A549 (cell line): ENCODE results near the gene AMIGO1. TPM values are rescaled to one million over a fixed set of nuclear protein-coding genes. Genes with fewer than 3 reads are reported as not detected.

Experiments
- ATAC-seq, 2 experiments: fragments of 200-7000 bp in 1 of 2; fragments of >200 bp in 1 of 2; cut with Nextera tagmentation in 1 of 2; cut with Tn5 transposase in 1 of 2; 3 replicates each; pipeline versions ENCODE4 v1.8.0 to v1.9.1; 2018 to 2020; ENCODE audit warnings: mild to moderate bottlenecking in 1 of 2, moderate library complexity in 1 of 2
- CTCF ChIA-PET: fragments of 300-600 bp; sonication (Branson Sonifier 250); formaldehyde crosslinking; extraction: SDS; loops from one replicate; lab custom pipeline; 2021; ENCODE audit warnings: antibody characterized with exemption, inconsistent platforms; lab: Yijun Ruan, JAX
- POLR2A ChIA-PET: fragments of 350-600 bp; formaldehyde crosslinking; extraction: SDS; loops from one replicate; lab custom pipeline; 2021; ENCODE audit warnings: antibody characterized with exemption, inconsistent platforms; lab: Yijun Ruan, JAX
- DNase-seq, 2 experiments: peaks; one replicate each; pipeline versions ENCODE4 v3.0.0 to v3.0.0-alpha.2; 2011 to 2016; ENCODE audit warnings: low read depth in 1 of 2, low spot score in 1 of 2
- FAIRE-seq: peaks from 2 replicates; lab custom pipeline; 2011; peaks lifted over from hg19 to GRCh38; lab: Jason Lieb, UNC
- H3K27ac ChIP-seq, 2 experiments: fragments of >200 bp; sonication (Bioruptor Twin); formaldehyde crosslinking; 3 replicates each; pipeline ENCODE4 v1.5.1; 2016 to 2017
- H3K4me1 ChIP-seq: fragments of >200 bp; sonication (Bioruptor Twin); formaldehyde crosslinking; 3 replicates; pipeline ENCODE4 v1.6.1; 2016
- H3K4me2 ChIP-seq: fragments of >200 bp; sonication (Bioruptor Twin); formaldehyde crosslinking; 3 replicates; pipeline ENCODE4 v1.6.1; 2016
- H3K4me3 ChIP-seq: fragments of >200 bp; sonication (Bioruptor Twin); formaldehyde crosslinking; 3 replicates; pipeline ENCODE4 v1.5.1; 2016
- H3K9me3 ChIP-seq: fragments of >200 bp; sonication (Bioruptor Twin); formaldehyde crosslinking; 3 replicates; pipeline ENCODE4 v1.6.1; 2016
- CBX8 ChIP-seq: fragments of 200-600 bp; sonication (generic); IDR thresholded peaks from 2 replicates; pipeline ENCODE4 v1.6.1; 2016
- CEBPB ChIP-seq, 2 experiments: fragments of >200 bp in 1 of 2; sonication (Bioruptor Twin) in 1 of 2; formaldehyde crosslinking in 1 of 2; IDR thresholded peaks; 2 replicates each; pipeline ENCODE4 v1.6.1; 2012 to 2016
- CHD4 ChIP-seq: fragments of 200-600 bp; sonication (generic); IDR thresholded peaks from 2 replicates; pipeline ENCODE4 v1.6.1; 2016; ENCODE audit warnings: antibody characterized with exemption, mild to moderate bottlenecking, borderline replicate concordance
- E2F6 ChIP-seq: IDR thresholded peaks from 2 replicates; pipeline ENCODE4 v1.6.1; 2012; ENCODE audit warnings: low read depth, borderline replicate concordance
- EHMT2 ChIP-seq: fragments of 200-600 bp; sonication (generic); IDR thresholded peaks from 2 replicates; pipeline ENCODE4 v1.6.1; 2016; ENCODE audit warnings: antibody characterized with exemption, low read depth, mild to moderate bottlenecking, moderate library complexity
- ESRRA ChIP-seq: fragments of 150-350 bp; IDR thresholded peaks from 2 replicates; pipeline ENCODE4 v1.6.1; 2014; ENCODE audit warnings: mild to moderate bottlenecking, low read length, borderline replicate concordance
- FOSL2 ChIP-seq, 2 experiments: fragments of 450-650 bp in 1 of 2; fragments of >200 bp in 1 of 2; sonication (Bioruptor Twin) in 1 of 2; formaldehyde crosslinking; IDR thresholded peaks; 2 replicates each; pipeline versions ENCODE4 v1.5.0 to v1.6.1; 2016 to 2020; ENCODE audit warnings: mild to moderate bottlenecking in 1 of 2, moderate library complexity in 1 of 2
- FOXS1 ChIP-seq: fragments of 250-450 bp; sonication (Bioruptor Pico); IDR thresholded peaks from 2 replicates; pipeline ENCODE4 v1.5.0; 2020; ENCODE audit warnings: mild to moderate bottlenecking, moderate library complexity
- GATA3 ChIP-seq: IDR thresholded peaks from 2 replicates; pipeline ENCODE4 v1.6.1; 2012; ENCODE audit warnings: borderline replicate concordance
- HES2 ChIP-seq: fragments of >200 bp; sonication (Bioruptor Twin); formaldehyde crosslinking; IDR thresholded peaks from 2 replicates; pipeline ENCODE4 v1.6.1; 2016
- HMGXB4 ChIP-seq: fragments of 250-450 bp; sonication (Bioruptor Pico); IDR thresholded peaks from 2 replicates; pipeline ENCODE4 v1.5.0; 2021; ENCODE audit warnings: mild to moderate bottlenecking, moderate library complexity, borderline replicate concordance
- HOXA7 ChIP-seq: fragments of 250-450 bp; sonication (Bioruptor Pico); IDR thresholded peaks from 2 replicates; pipeline ENCODE4 v1.5.0; 2020; ENCODE audit warnings: mild to moderate bottlenecking, moderate library complexity
- HOXB13 ChIP-seq: fragments of 250-450 bp; sonication (Bioruptor Pico); IDR thresholded peaks from 2 replicates; pipeline ENCODE4 v1.5.0; 2020; ENCODE audit warnings: low read depth, mild to moderate bottlenecking, moderate library complexity
- HOXB5 ChIP-seq: fragments of 250-450 bp; sonication (Bioruptor Pico); IDR thresholded peaks from 2 replicates; pipeline ENCODE4 v1.5.0; 2020; ENCODE audit warnings: mild to moderate bottlenecking, moderate library complexity
- JUNB ChIP-seq: fragments of >200 bp; sonication (Bioruptor Twin); formaldehyde crosslinking; IDR thresholded peaks from 2 replicates; pipeline ENCODE4 v1.6.1; 2016
- MAFK ChIP-seq: fragments of 450-650 bp; IDR thresholded peaks from 2 replicates; pipeline ENCODE4 v1.6.1; 2014; ENCODE audit not compliant: partially characterized antibody
- MAX ChIP-seq: IDR thresholded peaks from 2 replicates; pipeline ENCODE4 v1.6.1; 2012
- NFE2L2 ChIP-seq: fragments of 150-350 bp; conservative IDR thresholded peaks from 2 replicates; pipeline ENCODE4 v1.6.1; 2014; ENCODE audit warnings: low read length
- PHF8 ChIP-seq: fragments of 200-600 bp; sonication (generic); IDR thresholded peaks from 2 replicates; pipeline ENCODE4 v1.6.1; 2016; ENCODE audit warnings: low read depth, mild to moderate bottlenecking, antibody characterized with exemption, moderate library complexity, borderline replicate concordance
- RAD21 ChIP-seq, 2 experiments: fragments of >200 bp in 1 of 2; sonication (Bioruptor Twin) in 1 of 2; formaldehyde crosslinking in 1 of 2; IDR thresholded peaks in 1 of 2; conservative IDR thresholded peaks in 1 of 2; 2 replicates in 1 of 2; 3 replicates in 1 of 2; pipeline ENCODE4 v1.6.1; 2012 to 2018; ENCODE audit warnings: inconsistent platforms in 1 of 2
- RCOR1 ChIP-seq: fragments of 150-350 bp; IDR thresholded peaks from 2 replicates; pipeline ENCODE4 v1.6.1; 2014; ENCODE audit warnings: antibody characterized with exemption, low read length, low read depth
- REST ChIP-seq: fragments of 200-600 bp; sonication (generic); IDR thresholded peaks from 2 replicates; pipeline ENCODE4 v1.6.1; 2016; ENCODE audit warnings: antibody characterized with exemption, mild to moderate bottlenecking, moderate library complexity
- RFX5 ChIP-seq: fragments of 450-650 bp; IDR thresholded peaks from 2 replicates; pipeline ENCODE4 v1.7.1; 2014; ENCODE audit warnings: antibody characterized with exemption, mild to moderate bottlenecking, moderate library complexity
- SMC3 ChIP-seq: fragments of >200 bp; sonication (Bioruptor Twin); formaldehyde crosslinking; IDR thresholded peaks from 3 replicates; pipeline ENCODE4 v1.6.1; 2018; ENCODE audit warnings: inconsistent platforms
- SREBF2 ChIP-seq: fragments of 450-650 bp; IDR thresholded peaks from 2 replicates; pipeline ENCODE4 v1.6.1; 2014; ENCODE audit warnings: mild to moderate bottlenecking, moderate library complexity
- TFCP2L1 ChIP-seq: fragments of 250-450 bp; sonication (Bioruptor Pico); IDR thresholded peaks from 2 replicates; pipeline ENCODE4 v1.5.0; 2021; ENCODE audit warnings: mild to moderate bottlenecking
- TP53 ChIP-seq: fragments of 250-450 bp; sonication (Bioruptor Pico); IDR thresholded peaks from 2 replicates; pipeline ENCODE4 v1.5.0; 2021; ENCODE audit warnings: mild to moderate bottlenecking, moderate library complexity
- WGBS: methylation state at CpG from one replicate; pipeline ENCODE4 v1.1.6; 2017; ENCODE audit errors: missing lambda C conversion rate; 5-methylcytosine and 5-hydroxymethylcytosine counted together
- polyA plus RNA-seq, 4 experiments: library from polyadenylated mRNA; depleted of rRNA in 3 of 4; stranded (reverse); fragments of >200 nt; fragmentation: RNase III in 1 of 4; extraction: RNeasy Plus Mini Kit Qiagen cat#74134 plus additional on column Dnase treatment in 1 of 4; gene quantifications; 2 replicates in 3 of 4; 3 replicates in 1 of 4; pipeline ENCODE4 v1.2.3, GENCODE V29; 2011 to 2017

Gene AMIGO1
- polyA plus RNA-seq, 2 of the 4 experiments (the other 2 are of a cell fraction), result 0.43 to 1.2 TPM

GRCh38 chr1:109457819-109458218 is 51.7 kb downstream of the AMIGO1 start:
- WGBS, result 16% methylated on average over 3 of the region's 4 CpGs
- H3K27ac ChIP-seq, result no peak overlapping the region
- no peaks in the 10 kb centered on the region for H3K9me3 ChIP-seq
- TF ChIP-seq REST (no peak), SMC3 (no peak), E2F6 (no peak), TP53 (no peak), SREBF2 (no peak), RAD21 (conservative IDR thresholded peaks at IDR 0.05 in 1 of 2, IDR thresholded peaks at IDR 0.05 in 1 of 2) (no peak), MAFK (no peak), HOXA7 (CRISPR knock-in tag) (no peak), JUNB (no peak), CEBPB (IDR thresholded peaks at IDR 0.05) (no peak), CHD4 (no peak), HOXB13 (CRISPR knock-in tag) (no peak), ESRRA (no peak), EHMT2 (no peak)
- POLR2A ChIA-PET, result no interaction called here
- FAIRE-seq (no peak), DNase-seq (no peak), ATAC-seq (no peak)
- no peak overlapping the region for H3K4me3 ChIP-seq
- no peak overlapping the region for H3K4me2 ChIP-seq
- H3K4me1 ChIP-seq, result no peaks in the 10 kb centered on the region
- CTCF ChIA-PET, result interaction anchor here (1.2 to 1.7 kb wide), 3 partner anchors 33 to 75 kb away, joined by 3 to 5 read pairs (median 4); partner anchors contain the start of gene CYB561D1

- ChIA-PET CTCF (interaction anchor here (0.8 to 2.2 kb wide), 2 partner anchors 24 to 36 kb away, joined by 3 to 7 read pairs; no protein-coding TSS in a partner anchor), POLR2A (no interaction called here)
- ATAC-seq (no peak), FAIRE-seq (no peak), DNase-seq (no peak)
- H3K4me3 ChIP-seq, result no peak overlapping the region
- TF ChIP-seq MAX (no peak), NFE2L2 (no peak), HOXB5 (CRISPR knock-in tag) (no peak), HMGXB4 (CRISPR knock-in tag) (no peak), CBX8 (no peak), RFX5 (no peak), PHF8 (no peak), TFCP2L1 (CRISPR knock-in tag) (no peak), HES2 (no peak), FOXS1 (CRISPR knock-in tag) (no peak), FOSL2 (IDR thresholded peaks at IDR 0.05) (no peak), FOSL2 (CRISPR knock-in tag; IDR thresholded peaks at IDR 0.05) (no peak), RCOR1 (no peak), TP53 (no peak), E2F6 (no peak), HOXA7 (CRISPR knock-in tag) (no peak), GATA3 (no peak), CHD4 (no peak), EHMT2 (no peak)
- no peaks in the 10 kb centered on the region for H3K9me3 ChIP-seq
- no peak overlapping the region for H3K4me2 ChIP-seq
- no peak overlapping the region for H3K27ac ChIP-seq
- no peaks in the 10 kb centered on the region for H3K4me1 ChIP-seq
- 84% methylated on average over 1 of the region's 1 CpG for WGBS
Observed at GRCh38 chr1:109454497-109455133, 54.9 kb downstream of the AMIGO1 start.
